Kasumi-1 (cell line): ENCODE measurements around the gene PTGR3.

Experiments
- DNase-seq, 2 experiments: peaks; one replicate each; lab custom pipeline; 2025; lab: John Stamatoyannopoulos, UW

PTGR3 gene

DNA sequence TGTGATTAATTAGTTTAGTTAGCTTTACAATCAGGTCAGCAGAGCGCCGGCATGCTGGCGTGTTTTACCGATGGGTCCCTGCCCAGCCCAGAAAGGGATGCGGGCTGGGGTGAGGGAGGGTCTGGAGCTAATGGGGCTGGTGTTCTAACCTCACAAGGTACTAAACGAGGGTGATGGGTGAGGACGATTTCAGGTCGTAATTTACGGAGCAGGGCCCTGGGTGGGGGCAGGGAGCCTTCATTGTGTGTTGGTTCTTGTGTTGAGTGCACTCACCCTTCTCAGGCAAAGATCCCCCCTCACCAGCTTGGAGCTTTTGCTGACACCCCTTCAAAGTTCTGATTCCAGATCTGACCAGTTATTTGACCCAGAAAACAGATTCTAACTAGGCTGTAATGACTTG lies 39.5 kb downstream of the PTGR3 start:
- DNase-seq = no peak

- DNase-seq = no peak
These were observed 40.3 kb downstream of the PTGR3 start for GRCh38 chr18:75168619-75169018.

GRCh38 chr18:75167759-75168618 lies 41.0 kb downstream of the PTGR3 start:
- DNase-seq = no peak

DNA sequence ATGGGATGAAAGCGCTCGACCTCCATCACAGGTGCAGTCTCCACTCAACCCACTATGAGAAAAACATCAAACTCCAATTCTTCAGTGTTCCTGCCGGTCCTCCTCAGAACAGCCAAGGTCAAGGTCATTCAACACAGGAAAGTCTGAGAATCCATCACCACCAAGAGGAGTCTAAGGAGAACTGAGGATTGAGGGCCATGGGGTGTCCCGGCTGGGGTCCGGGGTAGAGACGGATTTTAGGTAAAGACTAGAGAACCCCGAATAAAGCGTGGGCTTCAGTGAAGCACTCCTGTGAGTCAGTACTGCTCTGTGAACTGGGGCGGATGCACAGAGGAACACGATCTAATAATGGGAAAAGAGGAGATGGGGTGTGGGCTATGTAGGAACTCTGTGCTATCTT lies 41.8 kb downstream of the PTGR3 start:
- DNase-seq = no peak

DNA sequence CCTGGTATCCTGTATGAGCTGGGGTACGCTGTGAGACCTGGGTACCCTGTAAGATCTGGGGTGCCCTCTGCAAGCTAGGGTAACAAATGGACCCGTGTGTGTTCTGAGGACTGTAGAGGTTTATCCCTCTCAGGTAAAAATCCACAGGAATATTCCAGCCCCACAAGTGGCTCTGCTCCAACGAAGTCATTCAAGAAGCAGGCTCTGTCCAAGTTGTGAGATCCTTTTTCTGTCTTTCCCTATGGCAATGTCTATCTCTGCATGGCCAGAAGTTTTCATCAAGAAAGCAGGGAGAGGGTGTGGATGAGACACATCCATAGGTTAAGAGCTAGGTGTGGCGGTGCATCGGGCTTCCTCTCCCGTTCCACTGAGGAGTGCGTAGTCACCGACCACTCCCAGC lies 43.0 kb downstream of the PTGR3 start:
- no peak for DNase-seq

GRCh38 chr18:75164479-75164878 lies 44.5 kb downstream of the PTGR3 start:
- DNase-seq = no peak

DNA sequence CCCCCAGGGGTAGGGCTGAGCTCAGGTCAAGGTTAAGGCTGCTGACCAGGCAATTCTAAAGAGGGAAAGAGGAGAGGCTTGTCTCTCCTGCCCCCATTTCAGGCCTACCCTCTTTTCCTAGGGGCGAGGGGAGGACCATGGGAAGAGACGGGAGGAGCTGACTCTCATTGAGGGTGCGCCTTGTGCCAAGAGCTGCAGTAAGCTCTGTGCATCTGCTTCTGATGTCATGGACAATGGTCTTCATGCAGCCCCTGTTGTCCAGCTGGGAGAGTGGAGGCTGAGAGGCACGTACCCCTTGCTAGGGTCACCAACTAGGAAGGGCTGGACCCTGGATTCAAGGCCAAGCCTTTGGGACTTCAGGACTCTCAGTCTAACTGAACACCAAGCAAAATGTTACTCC lies 45.2 kb downstream of the PTGR3 start:
- DNase-seq = no peak

GRCh38 chr18:75162978-75163377 lies 46.0 kb downstream of the PTGR3 start:
- no peak for DNase-seq

DNA sequence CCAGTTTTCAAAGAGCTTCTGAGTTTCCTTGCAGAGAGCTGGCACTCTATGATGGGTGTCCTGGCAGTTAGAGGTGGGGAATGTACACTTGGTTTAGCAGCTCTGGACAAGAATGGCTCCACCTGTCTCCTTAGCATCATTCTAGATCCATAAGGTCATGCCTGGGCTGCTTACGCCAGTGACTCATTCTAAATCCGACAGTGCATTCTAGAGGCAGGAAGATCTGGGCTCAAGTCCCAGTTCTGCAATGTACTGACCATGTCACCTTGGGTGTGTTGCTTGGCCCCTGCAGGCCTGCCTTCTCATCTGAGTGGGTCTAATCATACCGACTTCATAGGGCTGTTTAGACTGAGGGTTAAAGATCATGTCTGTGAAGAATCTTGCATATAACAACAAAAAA lies 46.5 kb downstream of the PTGR3 start:
- DNase-seq = no peak

GRCh38 chr18:75161256-75162028 lies 47.5 kb downstream of the PTGR3 start:
- peak; percentile 78 for DNase-seq

GRCh38 chr18:75160364-75160763 lies 48.6 kb downstream of the PTGR3 start:
- no peak for DNase-seq

GRCh38 chr18:75159646-75160356 lies 49.1 kb downstream of the PTGR3 start:
- DNase-seq = no peak

- no peak for DNase-seq
These were observed 49.8 kb downstream of the PTGR3 start for GRCh38 chr18:75159238-75159518.
